B cell (primary cell): ENCODE results near the gene GSG1L. TPM values are rescaled to one million over a fixed set of nuclear protein-coding genes. Genes with fewer than 3 reads are reported as not detected.
A peak's percentile ranks its signal among the peaks of the same experiment; 100 is the strongest.

Source experiments
- ATAC-seq: fragments of 200-7000 bp; cut with Tn5 transposase; one replicate; pipeline ENCODE4 v1.10.0; 2021; ENCODE audit warnings: low read depth, mild to moderate bottlenecking, moderate number of reproducible peaks, moderate library complexity
- CTCF ChIA-PET: fragments of 350-600 bp; sonication (Branson Sonifier 250); formaldehyde crosslinking; loops from one replicate; lab custom pipeline; 2021; ENCODE audit warnings: antibody characterized with exemption, inconsistent platforms; lab: Charles Lee
- POLR2A ChIA-PET: fragments of 350-600 bp; sonication (Branson Sonifier 250); formaldehyde crosslinking; loops from one replicate; lab custom pipeline; 2021; ENCODE audit warnings: antibody characterized with exemption; lab: Charles Lee
- DNase-seq: peaks from one replicate; pipeline ENCODE4 v3.0.0; 2013
- H2AFZ ChIP-seq: 2 replicates; pipeline ENCODE4 v1.6.1; 2012; ENCODE audit warnings: mild to moderate bottlenecking, low read depth, low read length; ENCODE audit not compliant: insufficient read depth, poor library complexity, severe bottlenecking
- H3K27ac ChIP-seq, 2 donors: 1 replicate in 1 of 2; 2 replicates in 1 of 2; pipeline ENCODE4 v1.5.1; 2012 to 2013; ENCODE audit warnings: low read length in 2 of 2, mild to moderate bottlenecking in 2 of 2, moderate library complexity in 1 of 2
- H3K27me3 ChIP-seq, 4 experiments: fragments of 200-600 bp in 1 of 4; sonication (generic) in 1 of 4; replicated peaks in 1 of 4; 1 replicate in 2 of 4; 2 replicates in 2 of 4; pipeline versions ENCODE4 v1.6.1 to v1.7.0; 2013 to 2016; ENCODE audit warnings: low read length in 3 of 4, mild to moderate bottlenecking in 2 of 4, mixed read lengths in 1 of 4, moderate library complexity in 1 of 4; ENCODE audit not compliant: insufficient read depth in 4 of 4, control insufficient read depth in 3 of 4; ENCODE audit errors: control extremely low read depth in 1 of 4
- H3K36me3 ChIP-seq, 2 experiments: replicated peaks in 1 of 2; 1 replicate in 1 of 2; 2 replicates in 1 of 2; pipeline versions ENCODE4 v1.6.1 to v1.7.1; 2013; ENCODE audit warnings: low read length in 1 of 2; ENCODE audit not compliant: insufficient read depth in 2 of 2, control insufficient read depth in 1 of 2; ENCODE audit errors: control extremely low read depth in 1 of 2, extremely low read depth in 1 of 2
- H3K4me1 ChIP-seq, 2 donors: fragments of 200-600 bp in 1 of 2; sonication (generic) in 1 of 2; 1 replicate in 1 of 2; 2 replicates in 1 of 2; pipeline versions ENCODE4 v1.5.1 to v1.6.1; 2013 to 2017; ENCODE audit warnings: low read length in 2 of 2; ENCODE audit not compliant: control insufficient read depth in 2 of 2, insufficient read depth in 2 of 2
- H3K4me2 ChIP-seq: replicated peaks from 2 replicates; pipeline ENCODE3; 2012; ENCODE audit warnings: mild to moderate bottlenecking, low read depth, low read length; ENCODE audit not compliant: poor library complexity, severe bottlenecking
- H3K4me3 ChIP-seq, 5 experiments: fragments of 200-600 bp in 1 of 5; sonication (generic) in 1 of 5; 1 replicate in 3 of 5; 2 replicates in 2 of 5; pipeline versions ENCODE4 v1.5.1 to v1.7.0; 2011 to 2016; ENCODE audit warnings: low read length in 4 of 5, mild to moderate bottlenecking in 4 of 5, low read depth in 2 of 5, control low read depth in 1 of 5, moderate library complexity in 1 of 5; ENCODE audit not compliant: insufficient read depth in 1 of 5; ENCODE audit errors: control extremely low read depth in 1 of 5, extremely low read depth in 1 of 5
- H3K79me2 ChIP-seq: fragments of 200-600 bp; sonication (generic); one replicate; pipeline ENCODE4 v1.6.0; 2016; ENCODE audit warnings: low read length; ENCODE audit not compliant: control insufficient read depth, insufficient read depth
- H3K9ac ChIP-seq: fragments of 200-600 bp; sonication (generic); 2 replicates; pipeline ENCODE4 v1.6.1; 2017; ENCODE audit warnings: mild to moderate bottlenecking, low read length, moderate library complexity
- H3K9me3 ChIP-seq, 3 donors: one replicate each; pipeline versions ENCODE4 v1.6.1 to v1.7.1; 2013; ENCODE audit warnings: low read length in 2 of 3; ENCODE audit not compliant: control insufficient read depth in 2 of 3, insufficient read depth in 1 of 3; ENCODE audit errors: control extremely low read depth in 1 of 3
- H4K20me1 ChIP-seq: 2 replicates; pipeline ENCODE4 v1.6.0; 2012; ENCODE audit warnings: mild to moderate bottlenecking, low read length; ENCODE audit not compliant: insufficient read depth, control insufficient read depth, poor library complexity, severe bottlenecking
- H3K27ac Mint-ChIP-seq: one replicate; pipeline ENCODE4 v1.8.0; 2021; ENCODE audit warnings: mixed read lengths
- H3K27me3 Mint-ChIP-seq: one replicate; pipeline ENCODE4 v1.8.0; 2021; ENCODE audit warnings: mixed read lengths
- H3K4me1 Mint-ChIP-seq: one replicate; pipeline ENCODE4 v1.8.0; 2021; ENCODE audit warnings: mixed read lengths
- H3K4me3 Mint-ChIP-seq: one replicate; pipeline ENCODE4 v1.8.0; 2021; ENCODE audit warnings: mixed read lengths
- H3K9me3 Mint-ChIP-seq: one replicate; pipeline ENCODE4 v1.8.0; 2022; ENCODE audit warnings: mixed read lengths; ENCODE audit not compliant: insufficient read depth
- EZH2 ChIP-seq: IDR thresholded peaks from 2 replicates; pipeline ENCODE4 v1.6.1; 2012; ENCODE audit warnings: borderline replicate concordance, low read depth, mild to moderate bottlenecking, moderate library complexity, low read length; ENCODE audit not compliant: insufficient read depth, poor library complexity, severe bottlenecking
- WGBS: methylation state at CpG from one replicate; pipeline ENCODE4 v1.1.5; 2013; ENCODE audit warnings: missing lambda C conversion rate; ENCODE audit not compliant: insufficient coverage; 5-methylcytosine and 5-hydroxymethylcytosine counted together
- intact Hi-C: fragments of 100-400 bp; cut with micrococcal nuclease; formaldehyde crosslinking; loops from one replicate; pipeline ENCODE4 v1.10.0; 2022
- polyA plus RNA-seq: library from polyadenylated mRNA; depleted of rRNA; stranded (reverse); fragments of >200 nt; gene quantifications from 2 replicates; pipeline ENCODE4 v1.2.3, GENCODE V29; 2012
- total RNA-seq, 2 donors: library from RNA; stranded (reverse); fragments of 120-200 nt in 1 of 2; gene quantifications; 1 replicate in 1 of 2; 2 replicates in 1 of 2; pipeline versions ENCODE4 v1.2.3 to v1.2.4, GENCODE V29; 2013 to 2022
- TF ChIP-seq, protein P1 (sequence below): fragments of 200-600 bp; IDR thresholded peaks from one replicate; pipeline ENCODE4 v1.8.0; 2022; ENCODE audit warnings: antibody characterized with exemption, mild to moderate bottlenecking

The GSG1L gene
- total and polyA plus RNA-seq, 2 donors (not counting 1 experiment from before 2014, with no cell fraction given), result 0.01 TPM; not detected in 1

GRCh38 chr16:27749547-27749875 is 314.0 kb downstream of the GSG1L start:
- CTCF ChIA-PET, result no interaction called here
- no peak overlapping the region for H3K9ac ChIP-seq
- no peak for TF ChIP-seq EZH2
- TF ChIP-seq, protein P1, sequence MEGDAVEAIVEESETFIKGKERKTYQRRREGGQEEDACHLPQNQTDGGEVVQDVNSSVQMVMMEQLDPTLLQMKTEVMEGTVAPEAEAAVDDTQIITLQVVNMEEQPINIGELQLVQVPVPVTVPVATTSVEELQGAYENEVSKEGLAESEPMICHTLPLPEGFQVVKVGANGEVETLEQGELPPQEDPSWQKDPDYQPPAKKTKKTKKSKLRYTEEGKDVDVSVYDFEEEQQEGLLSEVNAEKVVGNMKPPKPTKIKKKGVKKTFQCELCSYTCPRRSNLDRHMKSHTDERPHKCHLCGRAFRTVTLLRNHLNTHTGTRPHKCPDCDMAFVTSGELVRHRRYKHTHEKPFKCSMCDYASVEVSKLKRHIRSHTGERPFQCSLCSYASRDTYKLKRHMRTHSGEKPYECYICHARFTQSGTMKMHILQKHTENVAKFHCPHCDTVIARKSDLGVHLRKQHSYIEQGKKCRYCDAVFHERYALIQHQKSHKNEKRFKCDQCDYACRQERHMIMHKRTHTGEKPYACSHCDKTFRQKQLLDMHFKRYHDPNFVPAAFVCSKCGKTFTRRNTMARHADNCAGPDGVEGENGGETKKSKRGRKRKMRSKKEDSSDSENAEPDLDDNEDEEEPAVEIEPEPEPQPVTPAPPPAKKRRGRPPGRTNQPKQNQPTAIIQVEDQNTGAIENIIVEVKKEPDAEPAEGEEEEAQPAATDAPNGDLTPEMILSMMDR, result no peak
- H3K27me3 Mint-ChIP-seq, result no peaks in the 10 kb centered on the region
- H3K9me3 ChIP-seq, result no peaks in the 10 kb centered on the region
- no peak overlapping the region for H3K4me2 ChIP-seq
- no peak overlapping the region for H3K27ac Mint-ChIP-seq
- no peak overlapping the region for H3K4me3 Mint-ChIP-seq
- peaks cover 4% of the 10 kb centered on the region for H3K4me1 Mint-ChIP-seq
- H3K27me3 ChIP-seq, result no peaks in the 10 kb centered on the region
- intact Hi-C loops, result no loop called here
- H3K79me2 ChIP-seq, result no peaks in the 10 kb centered on the region
- ATAC-seq (no peak), DNase-seq (no peak)
- no peak overlapping the region for H2AFZ ChIP-seq
- H3K36me3 ChIP-seq, result peaks cover 0 to 2% of the 10 kb centered on the region in 2 experiments
- H3K9me3 Mint-ChIP-seq, result no peaks in the 10 kb centered on the region
- no peaks in the 10 kb centered on the region for H3K4me1 ChIP-seq
- no peak overlapping the region for H3K4me3 ChIP-seq
- 98% methylated on average over 16 of the region's 16 CpGs for WGBS
- H4K20me1 ChIP-seq, result no peaks in the 10 kb centered on the region
- POLR2A ChIA-PET, result no interaction called here
- no peak overlapping the region for H3K27ac ChIP-seq

- TF ChIP-seq EZH2, result no peak
- TF ChIP-seq, protein P1, result no peak
- no peak overlapping the region for H3K27ac ChIP-seq
- peak overlapping the region; percentile 44 for H3K4me3 Mint-ChIP-seq
- WGBS, result 34% methylated on average over 10 of the region's 12 CpGs
- no peaks in the 10 kb centered on the region for H3K9me3 ChIP-seq
- ATAC-seq (no peak), DNase-seq (peak; percentile 27)
- H3K4me1 ChIP-seq, result no peaks in the 10 kb centered on the region
- no peaks in the 10 kb centered on the region for H3K27me3 Mint-ChIP-seq
- CTCF ChIA-PET, result no interaction called here
- intact Hi-C loops, result no loop called here
- H3K27me3 ChIP-seq, result no peaks in the 10 kb centered on the region
- no peak overlapping the region for H3K27ac Mint-ChIP-seq
- no peaks in the 10 kb centered on the region for H3K9me3 Mint-ChIP-seq
- no peaks in the 10 kb centered on the region for H3K79me2 ChIP-seq
- no peak overlapping the region for H3K9ac ChIP-seq
- POLR2A ChIA-PET, result no interaction called here
- H3K4me2 ChIP-seq, result peak overlapping the region; percentile 42
- peaks cover 0 to 2% of the 10 kb centered on the region in 2 experiments for H3K36me3 ChIP-seq
- no peak overlapping the region for H3K4me3 ChIP-seq
- H4K20me1 ChIP-seq, result no peaks in the 10 kb centered on the region
- H2AFZ ChIP-seq, result peak overlapping the region; percentile 27
- H3K4me1 Mint-ChIP-seq, result peaks cover 4% of the 10 kb centered on the region
Observed at GRCh38 chr16:27748868-27749546, 314.5 kb downstream of the GSG1L start.
